ENCODE measurements around the gene SLC43A2. TPM values are rescaled to one million over a fixed set of nuclear protein-coding genes. Genes with fewer than 3 reads are reported as not detected.

The SLC43A2 gene
- polyA plus RNA-seq, 1 of the 3 experiments (the other 2 are of a cell fraction), result 9.8 TPM

DNA sequence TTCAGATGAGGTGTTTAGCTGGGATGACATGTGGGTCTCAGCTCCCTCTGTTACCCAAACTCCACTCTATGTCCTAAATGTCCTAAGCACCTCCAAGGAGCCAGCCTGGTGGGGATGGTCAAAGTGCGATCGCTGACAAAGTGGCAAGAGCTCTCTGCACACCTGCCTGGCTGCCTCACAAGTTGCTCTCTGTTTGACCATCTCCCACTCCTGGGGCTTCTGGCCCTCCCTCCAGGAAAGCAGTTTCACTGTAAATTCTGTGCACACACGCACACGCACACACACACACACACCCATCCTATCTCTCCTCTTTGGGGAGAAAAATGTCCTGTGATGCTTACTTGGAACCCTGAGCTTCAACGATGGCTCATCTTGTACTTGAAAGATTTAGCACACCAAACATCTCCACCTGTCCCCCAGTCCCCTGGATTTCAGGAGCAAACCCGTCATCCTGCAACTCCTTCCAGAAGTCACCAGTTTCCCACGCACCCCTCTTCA, 67.7 kb downstream of the SLC43A2 start:
- no peak overlapping the region for H2AFZ ChIP-seq (ENCODE audit: low read depth)
- peak overlapping the region; percentile 67 to 79 for H3K4me3 ChIP-seq (ENCODE audit: low read depth in 2 of 2, low read length in 1 of 2)
- no peaks in the 10 kb centered on the region for H3F3A ChIP-seq (replicated peaks; ENCODE audit: insufficient read depth)
- peaks cover 6 to 8% of the 10 kb centered on the region in 2 experiments for H3K36me3 ChIP-seq (replicated peaks in 1 of 2; ENCODE audit: control insufficient read depth in 1 of 2, insufficient read depth in 2 of 2, low read length in 1 of 2)
- DNase-seq, result no peak
- 82% methylated on average over 7 of the region's 7 CpGs for WGBS (ENCODE audit: low lambda C conversion rate)
- H3K4me1 ChIP-seq (ENCODE audit: control insufficient read depth in 1 of 2, insufficient read depth in 2 of 2, low read depth in 1 of 2, low read length in 1 of 2), result peaks cover 0 to 22% of the 10 kb centered on the region in 2 experiments; a peak in 1 of 4 replicates
- no peak overlapping the region for H3K27ac ChIP-seq (ENCODE audit: low read depth in 2 of 2, low read length in 1 of 2)
- POLR2A ChIA-PET, result interaction anchor here (0.6 kb wide), 1 partner anchor 37 kb away, joined by 4 read pairs; no protein-coding TSS in a partner anchor
- H4K20me1 ChIP-seq (ENCODE audit: insufficient read depth), result peaks cover 53% of the 10 kb centered on the region
- H3K9me3 ChIP-seq, result no peaks in the 10 kb centered on the region
- peak overlapping the region; percentile 99 for H3K4me2 ChIP-seq
- CTCF ChIA-PET, result interaction anchor here (1.0 to 1.8 kb wide), 2 partner anchors 13 to 196 kb away, joined by 4 to 11 read pairs; no protein-coding TSS in a partner anchor
- no peaks in the 10 kb centered on the region for H3K9me2 ChIP-seq
- H3K9ac ChIP-seq, result peak overlapping the region; percentile 85
- TF ChIP-seq RAD21 (IDR thresholded peaks at IDR 0.05; ENCODE audit: low read length) (no peak), SIN3A (IDR thresholded peaks at IDR 0.05; ENCODE audit: borderline replicate concordance, low read depth, low read length) (no peak), MEF2A (IDR thresholded peaks at IDR 0.05; ENCODE audit: borderline replicate concordance, low read depth) (no peak), MXI1 (IDR thresholded peaks at IDR 0.05; ENCODE audit: low read depth, low read length) (no peak), TCF12 (IDR thresholded peaks at IDR 0.05) (no peak), TEAD4 (IDR thresholded peaks at IDR 0.05; ENCODE audit: borderline replicate concordance, insufficient read depth) (no peak), GATA2 (CRISPR knock-in tag; IDR thresholded peaks at IDR 0.05) (no peak), EZH2phosphoT487 (IDR thresholded peaks at IDR 0.05; ENCODE audit: borderline replicate concordance, low read depth) (no peak), YY1 (IDR thresholded peaks at IDR 0.05; ENCODE audit: low read depth) (no peak), TAF1 (IDR thresholded peaks at IDR 0.05; ENCODE audit: borderline replicate concordance, low read depth, low read length) (no peak), FOSL2 (IDR thresholded peaks at IDR 0.05; ENCODE audit: borderline replicate concordance, low read depth) (no peak), NRF1 (IDR thresholded peaks at IDR 0.05; ENCODE audit: low read depth, low read length) (no peak)
- TF ChIP-seq, protein P1, sequence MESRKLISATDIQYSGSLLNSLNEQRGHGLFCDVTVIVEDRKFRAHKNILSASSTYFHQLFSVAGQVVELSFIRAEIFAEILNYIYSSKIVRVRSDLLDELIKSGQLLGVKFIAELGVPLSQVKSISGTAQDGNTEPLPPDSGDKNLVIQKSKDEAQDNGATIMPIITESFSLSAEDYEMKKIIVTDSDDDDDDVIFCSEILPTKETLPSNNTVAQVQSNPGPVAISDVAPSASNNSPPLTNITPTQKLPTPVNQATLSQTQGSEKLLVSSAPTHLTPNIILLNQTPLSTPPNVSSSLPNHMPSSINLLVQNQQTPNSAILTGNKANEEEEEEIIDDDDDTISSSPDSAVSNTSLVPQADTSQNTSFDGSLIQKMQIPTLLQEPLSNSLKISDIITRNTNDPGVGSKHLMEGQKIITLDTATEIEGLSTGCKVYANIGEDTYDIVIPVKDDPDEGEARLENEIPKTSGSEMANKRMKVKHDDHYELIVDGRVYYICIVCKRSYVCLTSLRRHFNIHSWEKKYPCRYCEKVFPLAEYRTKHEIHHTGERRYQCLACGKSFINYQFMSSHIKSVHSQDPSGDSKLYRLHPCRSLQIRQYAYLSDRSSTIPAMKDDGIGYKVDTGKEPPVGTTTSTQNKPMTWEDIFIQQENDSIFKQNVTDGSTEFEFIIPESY (IDR thresholded peaks at IDR 0.05; ENCODE audit: borderline replicate concordance, low read depth), result no peak
- TF ChIP-seq, protein P2, sequence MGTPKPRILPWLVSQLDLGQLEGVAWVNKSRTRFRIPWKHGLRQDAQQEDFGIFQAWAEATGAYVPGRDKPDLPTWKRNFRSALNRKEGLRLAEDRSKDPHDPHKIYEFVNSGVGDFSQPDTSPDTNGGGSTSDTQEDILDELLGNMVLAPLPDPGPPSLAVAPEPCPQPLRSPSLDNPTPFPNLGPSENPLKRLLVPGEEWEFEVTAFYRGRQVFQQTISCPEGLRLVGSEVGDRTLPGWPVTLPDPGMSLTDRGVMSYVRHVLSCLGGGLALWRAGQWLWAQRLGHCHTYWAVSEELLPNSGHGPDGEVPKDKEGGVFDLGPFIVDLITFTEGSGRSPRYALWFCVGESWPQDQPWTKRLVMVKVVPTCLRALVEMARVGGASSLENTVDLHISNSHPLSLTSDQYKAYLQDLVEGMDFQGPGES (IDR thresholded peaks at IDR 0.05; ENCODE audit: low read depth, low read length), result no peak
- TF ChIP-seq, protein P3, sequence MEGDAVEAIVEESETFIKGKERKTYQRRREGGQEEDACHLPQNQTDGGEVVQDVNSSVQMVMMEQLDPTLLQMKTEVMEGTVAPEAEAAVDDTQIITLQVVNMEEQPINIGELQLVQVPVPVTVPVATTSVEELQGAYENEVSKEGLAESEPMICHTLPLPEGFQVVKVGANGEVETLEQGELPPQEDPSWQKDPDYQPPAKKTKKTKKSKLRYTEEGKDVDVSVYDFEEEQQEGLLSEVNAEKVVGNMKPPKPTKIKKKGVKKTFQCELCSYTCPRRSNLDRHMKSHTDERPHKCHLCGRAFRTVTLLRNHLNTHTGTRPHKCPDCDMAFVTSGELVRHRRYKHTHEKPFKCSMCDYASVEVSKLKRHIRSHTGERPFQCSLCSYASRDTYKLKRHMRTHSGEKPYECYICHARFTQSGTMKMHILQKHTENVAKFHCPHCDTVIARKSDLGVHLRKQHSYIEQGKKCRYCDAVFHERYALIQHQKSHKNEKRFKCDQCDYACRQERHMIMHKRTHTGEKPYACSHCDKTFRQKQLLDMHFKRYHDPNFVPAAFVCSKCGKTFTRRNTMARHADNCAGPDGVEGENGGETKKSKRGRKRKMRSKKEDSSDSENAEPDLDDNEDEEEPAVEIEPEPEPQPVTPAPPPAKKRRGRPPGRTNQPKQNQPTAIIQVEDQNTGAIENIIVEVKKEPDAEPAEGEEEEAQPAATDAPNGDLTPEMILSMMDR (IDR thresholded peaks at IDR 0.05), result no peak
- TF ChIP-seq, protein P4, sequence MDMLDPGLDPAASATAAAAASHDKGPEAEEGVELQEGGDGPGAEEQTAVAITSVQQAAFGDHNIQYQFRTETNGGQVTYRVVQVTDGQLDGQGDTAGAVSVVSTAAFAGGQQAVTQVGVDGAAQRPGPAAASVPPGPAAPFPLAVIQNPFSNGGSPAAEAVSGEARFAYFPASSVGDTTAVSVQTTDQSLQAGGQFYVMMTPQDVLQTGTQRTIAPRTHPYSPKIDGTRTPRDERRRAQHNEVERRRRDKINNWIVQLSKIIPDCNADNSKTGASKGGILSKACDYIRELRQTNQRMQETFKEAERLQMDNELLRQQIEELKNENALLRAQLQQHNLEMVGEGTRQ (IDR thresholded peaks at IDR 0.05; ENCODE audit: borderline replicate concordance, low read depth, low read length), result no peak
- TF ChIP-seq, protein P5, sequence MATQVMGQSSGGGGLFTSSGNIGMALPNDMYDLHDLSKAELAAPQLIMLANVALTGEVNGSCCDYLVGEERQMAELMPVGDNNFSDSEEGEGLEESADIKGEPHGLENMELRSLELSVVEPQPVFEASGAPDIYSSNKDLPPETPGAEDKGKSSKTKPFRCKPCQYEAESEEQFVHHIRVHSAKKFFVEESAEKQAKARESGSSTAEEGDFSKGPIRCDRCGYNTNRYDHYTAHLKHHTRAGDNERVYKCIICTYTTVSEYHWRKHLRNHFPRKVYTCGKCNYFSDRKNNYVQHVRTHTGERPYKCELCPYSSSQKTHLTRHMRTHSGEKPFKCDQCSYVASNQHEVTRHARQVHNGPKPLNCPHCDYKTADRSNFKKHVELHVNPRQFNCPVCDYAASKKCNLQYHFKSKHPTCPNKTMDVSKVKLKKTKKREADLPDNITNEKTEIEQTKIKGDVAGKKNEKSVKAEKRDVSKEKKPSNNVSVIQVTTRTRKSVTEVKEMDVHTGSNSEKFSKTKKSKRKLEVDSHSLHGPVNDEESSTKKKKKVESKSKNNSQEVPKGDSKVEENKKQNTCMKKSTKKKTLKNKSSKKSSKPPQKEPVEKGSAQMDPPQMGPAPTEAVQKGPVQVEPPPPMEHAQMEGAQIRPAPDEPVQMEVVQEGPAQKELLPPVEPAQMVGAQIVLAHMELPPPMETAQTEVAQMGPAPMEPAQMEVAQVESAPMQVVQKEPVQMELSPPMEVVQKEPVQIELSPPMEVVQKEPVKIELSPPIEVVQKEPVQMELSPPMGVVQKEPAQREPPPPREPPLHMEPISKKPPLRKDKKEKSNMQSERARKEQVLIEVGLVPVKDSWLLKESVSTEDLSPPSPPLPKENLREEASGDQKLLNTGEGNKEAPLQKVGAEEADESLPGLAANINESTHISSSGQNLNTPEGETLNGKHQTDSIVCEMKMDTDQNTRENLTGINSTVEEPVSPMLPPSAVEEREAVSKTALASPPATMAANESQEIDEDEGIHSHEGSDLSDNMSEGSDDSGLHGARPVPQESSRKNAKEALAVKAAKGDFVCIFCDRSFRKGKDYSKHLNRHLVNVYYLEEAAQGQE (IDR thresholded peaks at IDR 0.05; ENCODE audit: low read depth, low read length), result no peak
- H3K79me2 ChIP-seq (ENCODE audit: insufficient read depth), result peaks cover 60% of the 10 kb centered on the region
- no peaks in the 10 kb centered on the region for H3K27me3 ChIP-seq (ENCODE audit: insufficient read depth)

All from SK-N-SH (cell line).